GM20000 (cell line): ENCODE data around the gene CCL2.

ENCODE experiments used
- DNase-seq: peaks from one replicate; pipeline ENCODE4 v3.0.0; 2012; ENCODE audit warnings: low spot score
- CTCF ChIP-seq: IDR thresholded peaks from 2 replicates; pipeline ENCODE4 v1.5.1; 2012; ENCODE audit warnings: mild to moderate bottlenecking, control low read depth; ENCODE audit errors: extremely low read depth, missing control alignments

Gene CCL2

GRCh38 chr17:34261568-34262337 is 6.7 kb downstream of the CCL2 start:
- DNase-seq = no peak
- TF ChIP-seq CTCF = no peak

DNA sequence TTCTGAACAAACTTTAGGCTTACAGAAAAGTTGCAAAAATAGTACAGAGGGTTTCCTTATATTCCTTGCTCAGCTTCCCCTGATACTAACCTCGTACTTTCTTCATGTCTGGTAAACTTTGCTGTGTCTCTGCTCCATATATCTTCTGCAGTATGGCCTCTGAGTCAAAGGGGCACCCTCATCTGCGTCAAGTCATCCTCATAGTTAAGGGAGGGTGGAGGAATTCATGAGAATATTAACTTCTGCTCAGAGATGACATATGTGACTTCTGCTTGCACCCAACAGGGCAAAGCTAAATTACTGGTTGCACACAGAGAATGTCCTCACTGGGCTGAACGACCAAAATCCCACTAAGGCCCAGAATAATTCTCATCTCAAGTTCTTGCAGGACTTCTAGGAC is 10.6 kb downstream of the CCL2 start:
- DNase-seq = no peak
- TF ChIP-seq CTCF = no peak

DNA sequence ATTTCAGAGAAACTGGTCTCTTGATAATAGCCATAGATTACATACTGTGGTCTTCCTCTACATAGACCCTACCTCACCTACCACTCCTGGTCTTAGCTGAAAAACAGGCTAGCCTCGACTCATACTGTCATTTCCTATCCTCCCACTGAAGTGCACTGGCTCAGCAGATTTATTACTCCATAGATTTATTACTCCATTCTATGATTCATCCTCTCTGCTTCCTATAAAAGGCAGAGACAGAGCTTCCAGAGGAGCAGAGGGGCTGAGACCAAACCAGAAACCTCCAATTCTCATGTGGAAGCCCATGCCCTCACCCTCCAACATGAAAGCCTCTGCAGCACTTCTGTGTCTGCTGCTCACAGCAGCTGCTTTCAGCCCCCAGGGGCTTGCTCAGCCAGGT is 14.9 kb downstream of the CCL2 start, which contains the start of gene CCL7:
Gene CCL7, plus strand, starts transcription at position 253 of the 400 bp plus-strand sequence. Its CDS starts 70 bp downstream, at position 323.
- DNase-seq = no peak
- TF ChIP-seq CTCF = no peak

- DNase-seq = no peak
- TF ChIP-seq CTCF = no peak
Observed at GRCh38 chr17:34275881-34276280, 20.8 kb downstream of the CCL2 start.

GRCh38 chr17:34276826-34277225 is 21.7 kb downstream of the CCL2 start:
- no peak for TF ChIP-seq CTCF
- no peak for DNase-seq

DNA sequence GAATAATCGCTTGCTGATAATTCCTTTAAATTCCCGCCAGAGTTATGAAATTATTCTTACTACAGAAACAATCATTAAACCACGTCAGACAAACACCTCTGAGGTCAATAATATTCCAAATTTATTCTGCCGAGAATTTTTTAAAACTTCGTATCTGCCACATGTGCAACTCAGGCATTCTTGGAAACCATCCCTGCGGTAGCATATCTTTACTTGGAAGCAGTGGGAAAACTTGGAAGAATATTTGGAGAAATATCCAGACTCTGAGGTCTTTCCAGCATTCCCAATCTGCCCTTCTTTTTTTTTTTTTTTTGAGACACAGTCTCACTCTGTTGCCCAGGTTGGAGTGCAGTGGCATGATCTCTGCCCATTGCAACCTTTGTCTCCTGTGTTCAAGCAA is 28.5 kb downstream of the CCL2 start:
- no peak for TF ChIP-seq CTCF
- DNase-seq = no peak

GRCh38 chr17:34285286-34285792 is 30.3 kb downstream of the CCL2 start, which contains the start of gene CCL11:
Gene CCL11, plus strand, starts transcription at chr17:34285742. Its CDS starts 67 bp downstream, at chr17:34285809.
- DNase-seq = no peak
- no peak for TF ChIP-seq CTCF
